ENCODE results near the gene MOB2. TPM values are rescaled to one million over a fixed set of nuclear protein-coding genes. Genes with fewer than 3 reads are reported as not detected.

MOB2 gene
- total RNA-seq, 4 donors from 2014 or later = 63.8 to 104 (median 95.8) TPM

- peaks cover 65% of the 10 kb centered on the region for H3K27me3 ChIP-seq
- no peak overlapping the region for H3K4me3 ChIP-seq
- TF ChIP-seq POLR2AphosphoS5 (IDR thresholded peaks at IDR 0.05) = no peak
- WGBS = 37% methylated on average over 2 of the region's 9 CpGs
- no peak for DNase-seq (ENCODE audit: low spot score in 2 of 2)
- peaks cover 10% of the 10 kb centered on the region for H3K4me1 ChIP-seq
- no peaks in the 10 kb centered on the region for H3K9me3 ChIP-seq
- no peak overlapping the region for H3K27ac ChIP-seq
- H3K36me3 ChIP-seq = no peaks in the 10 kb centered on the region
These were observed 40.0 kb downstream of the MOB2 start for GRCh38 chr11:1446623-1447022.

DNA sequence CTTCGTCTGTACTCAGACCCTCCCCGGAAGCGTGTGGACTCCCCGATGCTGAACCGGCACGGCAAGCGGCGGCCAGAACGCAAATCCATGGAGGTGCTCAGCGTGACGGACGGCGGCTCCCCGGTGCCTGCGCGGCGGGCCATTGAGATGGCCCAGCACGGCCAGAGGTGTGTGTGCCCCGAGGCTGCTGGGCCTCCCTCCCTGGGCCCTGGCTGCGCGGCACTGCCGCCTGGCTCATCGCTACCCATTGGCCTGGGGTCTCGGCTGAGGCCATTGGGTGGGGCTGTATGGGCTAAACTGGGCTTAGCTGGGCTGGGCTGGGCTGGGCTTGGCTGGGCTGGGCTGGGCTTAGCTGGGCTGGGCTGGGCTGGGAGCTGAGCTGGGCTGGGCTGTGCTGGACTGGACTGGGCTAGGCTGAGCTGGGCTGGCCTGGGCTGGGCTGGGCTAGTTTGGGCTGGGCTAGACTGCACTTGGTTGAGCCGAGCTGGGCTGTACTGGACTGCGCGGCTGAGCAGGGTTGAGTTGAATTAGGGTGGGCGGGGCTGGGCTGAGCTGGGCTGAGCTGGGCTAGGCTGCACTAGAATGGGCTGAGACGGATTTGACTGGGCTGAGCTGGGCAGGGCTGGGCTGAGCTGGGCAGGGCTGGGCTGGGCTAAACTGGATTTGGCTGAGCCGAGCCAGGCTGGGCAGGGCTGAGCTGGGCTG, 40.7 kb downstream of the MOB2 start:
- DNase-seq (ENCODE audit: low spot score in 2 of 2) = no peak
- H3K27me3 ChIP-seq = peaks cover 58% of the 10 kb centered on the region
- no peak overlapping the region for H3K27ac ChIP-seq
- no peaks in the 10 kb centered on the region for H3K9me3 ChIP-seq
- H3K36me3 ChIP-seq = no peaks in the 10 kb centered on the region
- 83% methylated on average over 5 of the region's 30 CpGs for WGBS
- no peak overlapping the region for H3K4me3 ChIP-seq
- peaks cover 10% of the 10 kb centered on the region for H3K4me1 ChIP-seq
- TF ChIP-seq EP300 (IDR thresholded peaks at IDR 0.05) (no peak), POLR2A (IDR thresholded peaks at IDR 0.05) (no peak), POLR2AphosphoS5 (IDR thresholded peaks at IDR 0.05) (no peak)
- TF ChIP-seq, protein P1, sequence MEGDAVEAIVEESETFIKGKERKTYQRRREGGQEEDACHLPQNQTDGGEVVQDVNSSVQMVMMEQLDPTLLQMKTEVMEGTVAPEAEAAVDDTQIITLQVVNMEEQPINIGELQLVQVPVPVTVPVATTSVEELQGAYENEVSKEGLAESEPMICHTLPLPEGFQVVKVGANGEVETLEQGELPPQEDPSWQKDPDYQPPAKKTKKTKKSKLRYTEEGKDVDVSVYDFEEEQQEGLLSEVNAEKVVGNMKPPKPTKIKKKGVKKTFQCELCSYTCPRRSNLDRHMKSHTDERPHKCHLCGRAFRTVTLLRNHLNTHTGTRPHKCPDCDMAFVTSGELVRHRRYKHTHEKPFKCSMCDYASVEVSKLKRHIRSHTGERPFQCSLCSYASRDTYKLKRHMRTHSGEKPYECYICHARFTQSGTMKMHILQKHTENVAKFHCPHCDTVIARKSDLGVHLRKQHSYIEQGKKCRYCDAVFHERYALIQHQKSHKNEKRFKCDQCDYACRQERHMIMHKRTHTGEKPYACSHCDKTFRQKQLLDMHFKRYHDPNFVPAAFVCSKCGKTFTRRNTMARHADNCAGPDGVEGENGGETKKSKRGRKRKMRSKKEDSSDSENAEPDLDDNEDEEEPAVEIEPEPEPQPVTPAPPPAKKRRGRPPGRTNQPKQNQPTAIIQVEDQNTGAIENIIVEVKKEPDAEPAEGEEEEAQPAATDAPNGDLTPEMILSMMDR (IDR thresholded peaks at IDR 0.05) = no peak

DNA sequence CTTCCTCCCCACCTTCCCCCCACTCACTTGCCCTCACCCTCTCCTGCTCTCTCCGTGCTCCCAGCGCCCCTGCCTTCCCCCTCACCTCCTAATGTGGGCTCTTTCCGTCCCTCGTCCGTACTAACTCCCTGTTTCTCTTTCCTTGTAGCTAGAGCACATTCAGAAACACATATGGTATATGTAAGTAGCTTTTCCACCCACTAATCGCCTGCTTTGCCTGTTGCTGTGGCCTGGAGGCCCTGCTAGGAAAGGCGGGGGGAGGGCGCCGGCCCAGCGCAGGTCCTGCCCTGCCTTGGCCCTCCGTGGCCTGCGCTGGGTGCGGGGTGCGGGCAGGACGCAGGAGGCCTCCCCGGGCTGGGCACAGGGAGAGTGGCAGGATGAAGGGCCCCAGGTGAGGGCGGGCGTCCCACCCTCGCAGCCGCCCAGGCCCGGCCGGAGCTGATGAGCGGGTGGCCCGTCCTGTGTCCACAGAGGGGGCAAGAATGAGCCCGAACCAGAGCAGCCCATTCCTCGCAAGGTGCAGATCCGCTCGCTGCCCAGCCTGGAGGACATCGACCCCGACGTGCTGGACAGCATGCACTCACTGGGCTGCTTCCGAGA, 41.7 kb downstream of the MOB2 start:
- no peak for TF ChIP-seq POLR2AphosphoS5 (IDR thresholded peaks at IDR 0.05)
- TF ChIP-seq POLR2A (IDR thresholded peaks at IDR 0.05) = no peak
- TF ChIP-seq, protein P1 (IDR thresholded peaks at IDR 0.05) = no peak
- H3K4me1 ChIP-seq = peaks cover 10% of the 10 kb centered on the region
- H3K4me3 ChIP-seq = no peak overlapping the region
- H3K27me3 ChIP-seq = peaks cover 59% of the 10 kb centered on the region
- DNase-seq (ENCODE audit: low spot score in 2 of 2) = no peak
- no peaks in the 10 kb centered on the region for H3K36me3 ChIP-seq
- 48% methylated on average over 24 of the region's 32 CpGs for WGBS
- no peak overlapping the region for H3K27ac ChIP-seq
- H3K9me3 ChIP-seq = no peaks in the 10 kb centered on the region

DNA sequence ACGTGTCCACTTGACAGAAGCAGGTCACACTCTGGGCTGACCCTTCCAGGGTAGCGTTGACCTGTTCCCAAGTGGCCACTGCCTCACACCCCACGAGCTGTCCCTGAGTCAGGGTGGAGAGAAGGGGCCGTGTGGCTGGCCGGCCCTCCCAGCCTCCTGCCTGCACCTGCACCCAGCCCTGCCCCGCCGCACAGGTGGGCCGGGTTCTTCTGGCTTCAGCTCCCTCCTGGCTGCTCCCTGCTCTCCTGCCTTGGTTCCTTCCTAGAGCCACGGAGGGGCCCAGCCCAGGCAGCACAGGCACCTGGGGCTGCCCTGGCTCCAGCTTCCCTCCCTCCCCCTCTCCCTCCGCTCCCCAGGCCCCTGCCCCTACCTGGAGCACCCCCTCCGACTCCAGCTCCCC, 42.3 kb downstream of the MOB2 start:
- no peaks in the 10 kb centered on the region for H3K36me3 ChIP-seq
- no peak overlapping the region for H3K27ac ChIP-seq
- WGBS = 55% methylated on average over 8 of the region's 11 CpGs
- H3K9me3 ChIP-seq = no peaks in the 10 kb centered on the region
- DNase-seq (ENCODE audit: low spot score in 2 of 2) = no peak
- no peak overlapping the region for H3K4me3 ChIP-seq
- no peak for TF ChIP-seq EP300 (IDR thresholded peaks at IDR 0.05)
- TF ChIP-seq POLR2AphosphoS5 (IDR thresholded peaks at IDR 0.05) = no peak
- no peak for TF ChIP-seq POLR2A (IDR thresholded peaks at IDR 0.05)
- TF ChIP-seq, protein P1 (IDR thresholded peaks at IDR 0.05) = no peak
- peaks cover 57% of the 10 kb centered on the region for H3K27me3 ChIP-seq
- H3K4me1 ChIP-seq = peaks cover 10% of the 10 kb centered on the region

DNA sequence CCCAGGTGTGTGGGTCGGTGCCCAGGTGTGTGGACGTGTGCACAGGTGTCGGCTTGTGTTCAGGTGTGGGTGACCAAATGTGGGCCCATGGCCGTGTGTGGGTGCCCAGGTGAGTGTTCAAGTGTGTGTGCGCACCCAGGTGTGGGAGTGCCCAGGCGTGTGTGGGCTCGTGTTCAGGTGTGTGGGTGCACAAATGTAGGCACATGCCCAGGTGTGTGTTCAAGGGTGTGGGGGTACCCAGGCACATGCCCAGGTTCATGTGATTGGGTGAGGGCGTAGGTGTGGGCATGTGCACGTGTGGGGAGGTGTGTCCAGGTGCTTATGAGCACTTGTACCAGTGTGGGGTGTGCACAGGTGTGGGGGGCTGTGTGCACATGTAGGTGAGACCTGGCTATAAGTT, 42.8 kb downstream of the MOB2 start:
- 62% methylated on average over 9 of the region's 9 CpGs for WGBS
- H3K36me3 ChIP-seq = no peaks in the 10 kb centered on the region
- no peak overlapping the region for H3K4me3 ChIP-seq
- H3K27ac ChIP-seq = no peak overlapping the region
- no peak for TF ChIP-seq POLR2AphosphoS5 (IDR thresholded peaks at IDR 0.05)
- TF ChIP-seq, protein P1 (IDR thresholded peaks at IDR 0.05) = no peak
- no peak for TF ChIP-seq EP300 (IDR thresholded peaks at IDR 0.05)
- TF ChIP-seq POLR2A (IDR thresholded peaks at IDR 0.05) = no peak
- H3K9me3 ChIP-seq = no peaks in the 10 kb centered on the region
- DNase-seq (ENCODE audit: low spot score in 2 of 2) = no peak
- H3K27me3 ChIP-seq = peaks cover 56% of the 10 kb centered on the region
- H3K4me1 ChIP-seq = peaks cover 10% of the 10 kb centered on the region

Measured in suprapubic skin (tissue), 4 donors.